ELR (cell line): Measurements from ENCODE around the gene CCDC178.

Experiments used
- DNase-seq: peaks from one replicate; pipeline ENCODE4 v3.0.0-alpha.2; 2015; ENCODE audit warnings: low read depth

Gene CCDC178

DNA sequence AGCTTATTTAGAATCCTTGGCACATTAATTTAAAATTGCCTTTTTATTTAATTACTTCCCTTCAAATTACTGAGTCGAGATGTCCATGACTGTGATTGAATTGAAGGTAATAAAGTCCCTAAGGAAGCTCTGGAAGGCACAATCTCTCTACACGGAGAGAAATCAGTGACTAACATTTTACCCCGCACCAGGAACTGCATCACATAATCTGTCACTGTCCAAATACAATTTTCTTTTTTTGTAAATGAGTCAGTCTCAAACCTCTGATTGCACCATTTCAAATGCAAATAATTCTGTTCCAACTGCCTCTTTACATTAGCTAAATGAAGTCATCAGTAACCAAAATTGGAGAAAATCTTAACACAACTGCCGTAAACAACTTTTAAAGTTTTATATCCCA lies 311.9 kb downstream of the CCDC178 start:
- DNase-seq = no peak

- DNase-seq = no peak
Measured at GRCh38 chr18:33123862-33124518, 316.5 kb downstream of the CCDC178 start.

- no peak for DNase-seq
Measured at GRCh38 chr18:33116376-33116775, 324.1 kb downstream of the CCDC178 start.

DNA sequence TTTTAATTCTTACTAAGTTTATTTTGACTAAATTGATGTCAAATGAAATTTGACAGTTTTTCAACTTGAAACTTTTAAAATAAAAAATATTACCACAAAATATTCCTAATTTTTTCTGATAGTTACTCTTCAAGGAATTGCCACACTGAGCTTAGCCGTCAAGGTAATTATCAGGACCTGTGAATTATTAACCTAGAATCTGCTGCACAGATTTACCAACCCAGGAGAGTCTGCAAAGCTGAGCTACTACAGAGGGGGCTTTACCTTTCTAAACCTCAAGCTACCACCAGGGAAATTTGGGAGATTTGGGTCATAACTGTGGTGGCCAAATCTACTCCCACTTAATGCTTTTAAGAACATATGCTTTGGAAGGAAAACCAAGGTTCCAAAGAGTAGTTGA lies 324.6 kb downstream of the CCDC178 start:
- DNase-seq = no peak

- DNase-seq = no peak
Measured at GRCh38 chr18:33115476-33115875, 325.0 kb downstream of the CCDC178 start.

DNA sequence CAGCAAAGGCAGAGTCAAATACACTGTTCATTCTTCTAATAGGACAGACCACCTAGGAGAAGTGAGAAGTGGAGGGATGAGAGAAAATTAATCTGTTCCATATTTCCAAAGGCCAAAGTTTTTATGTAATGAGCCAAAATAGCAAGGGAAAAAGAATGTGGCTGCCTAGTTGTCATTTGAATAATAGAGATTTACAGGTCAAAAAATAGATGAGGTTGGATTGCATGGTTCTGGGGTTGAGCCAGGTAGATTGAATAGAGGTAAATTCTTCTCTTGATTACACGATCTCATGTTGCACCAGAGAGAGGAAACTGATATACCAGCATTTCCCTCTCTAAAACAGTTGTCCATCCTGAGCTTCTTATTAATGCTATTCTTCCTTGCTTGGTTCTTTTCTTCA lies 325.8 kb downstream of the CCDC178 start:
- DNase-seq = no peak

DNA sequence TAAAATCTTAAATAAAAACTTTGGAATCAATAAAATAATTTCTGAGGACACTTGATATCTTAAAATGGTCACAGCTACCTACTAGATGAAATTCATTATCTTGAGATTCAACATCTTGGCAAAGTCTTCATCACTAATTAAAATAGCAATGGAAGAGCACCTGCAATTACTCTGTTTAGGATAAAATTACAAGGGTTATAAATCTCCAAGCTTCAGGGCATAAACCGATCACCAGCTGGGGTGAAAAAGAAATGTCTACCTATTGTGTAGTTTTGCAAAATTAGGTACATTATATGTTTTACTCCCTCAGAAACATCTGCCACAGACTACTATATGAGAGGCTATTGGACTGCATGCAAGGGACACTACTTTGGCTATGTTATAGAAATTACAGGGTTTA lies 327.1 kb downstream of the CCDC178 start:
- DNase-seq = no peak

GRCh38 chr18:33107511-33107910 lies 333.0 kb downstream of the CCDC178 start:
- DNase-seq = no peak

- no peak for DNase-seq
Measured at GRCh38 chr18:33101316-33101715, 339.2 kb downstream of the CCDC178 start.

DNA sequence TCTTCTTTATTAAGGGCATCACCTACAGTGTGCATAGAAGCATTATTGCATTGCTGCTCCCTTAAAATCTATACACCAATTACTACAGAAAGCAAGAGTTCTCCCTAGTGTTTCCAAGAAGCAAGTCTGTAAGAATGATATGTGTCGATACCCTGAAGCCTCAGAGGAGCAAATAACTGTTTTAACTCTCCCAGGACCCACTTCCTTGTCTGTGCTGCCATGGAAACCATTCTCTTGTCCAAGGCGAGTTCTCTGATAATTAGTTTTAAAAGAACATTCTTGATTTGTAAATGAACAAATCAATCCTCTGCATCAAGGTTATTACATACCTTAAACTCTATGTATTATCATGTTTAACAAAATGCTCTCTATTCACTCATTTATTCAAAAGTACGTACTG lies 340.9 kb downstream of the CCDC178 start:
- DNase-seq = no peak

GRCh38 chr18:33097126-33097525 lies 343.4 kb downstream of the CCDC178 start:
- no peak for DNase-seq

DNA sequence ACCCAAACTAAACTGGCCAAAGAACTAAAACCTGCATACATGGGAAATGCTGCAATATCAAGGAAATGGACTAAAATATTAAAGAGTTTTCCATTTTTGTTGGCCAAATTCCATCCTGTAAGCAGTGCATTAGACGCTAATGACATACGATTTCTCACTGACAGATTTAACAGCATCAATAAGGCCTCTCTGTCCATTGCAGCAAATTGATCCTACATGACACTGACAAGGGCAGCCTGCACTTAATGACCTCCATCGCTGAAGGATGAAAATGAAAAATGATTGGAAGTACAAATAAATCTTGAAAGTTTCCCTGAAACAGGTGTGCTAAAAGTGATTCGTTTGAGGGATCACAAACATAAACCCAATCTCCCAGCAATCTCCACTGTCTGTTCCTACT lies 350.1 kb downstream of the CCDC178 start:
- no peak for DNase-seq

GRCh38 chr18:33076601-33077000 lies 363.9 kb downstream of the CCDC178 start:
- DNase-seq = no peak

GRCh38 chr18:33074125-33074524 lies 366.4 kb downstream of the CCDC178 start:
- no peak for DNase-seq

DNA sequence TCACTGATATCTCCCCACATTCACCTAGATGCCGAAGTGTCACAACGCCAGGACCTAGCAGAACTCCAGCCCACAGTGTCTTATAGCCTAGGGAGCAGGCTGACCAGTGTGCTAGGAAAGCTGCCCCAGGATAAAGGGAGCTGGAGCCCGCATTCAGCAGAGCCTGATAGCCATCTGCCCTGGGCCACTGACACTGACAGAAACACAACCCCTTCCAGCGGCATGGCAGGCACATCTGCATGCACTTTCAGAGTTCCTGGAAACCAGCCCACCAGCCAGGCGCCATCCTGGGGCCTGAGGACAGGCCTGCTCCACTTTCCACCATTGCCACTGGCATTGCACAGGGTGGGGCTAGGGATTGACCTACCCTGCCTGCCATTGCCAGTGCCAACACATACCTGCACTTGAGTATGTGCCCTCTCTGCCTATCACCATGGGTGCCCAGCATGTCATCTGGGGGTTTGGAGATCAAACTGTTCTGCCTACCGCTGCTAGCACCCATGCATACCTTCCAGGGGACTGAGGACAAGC lies 377.6 kb downstream of the CCDC178 start:
- no peak for DNase-seq

GRCh38 chr18:33052886-33053285 lies 387.6 kb downstream of the CCDC178 start:
- DNase-seq = no peak

- no peak for DNase-seq
Measured at GRCh38 chr18:33051407-33051806, 389.1 kb downstream of the CCDC178 start.

GRCh38 chr18:33040213-33040612 lies 400.3 kb downstream of the CCDC178 start:
- no peak for DNase-seq

GRCh38 chr18:33034945-33035344 lies 405.6 kb downstream of the CCDC178 start:
- DNase-seq = no peak

- DNase-seq = no peak
Measured at GRCh38 chr18:33034212-33034611, 406.3 kb downstream of the CCDC178 start.

GRCh38 chr18:33022370-33022769 lies 418.2 kb downstream of the CCDC178 start:
- DNase-seq = no peak

DNA sequence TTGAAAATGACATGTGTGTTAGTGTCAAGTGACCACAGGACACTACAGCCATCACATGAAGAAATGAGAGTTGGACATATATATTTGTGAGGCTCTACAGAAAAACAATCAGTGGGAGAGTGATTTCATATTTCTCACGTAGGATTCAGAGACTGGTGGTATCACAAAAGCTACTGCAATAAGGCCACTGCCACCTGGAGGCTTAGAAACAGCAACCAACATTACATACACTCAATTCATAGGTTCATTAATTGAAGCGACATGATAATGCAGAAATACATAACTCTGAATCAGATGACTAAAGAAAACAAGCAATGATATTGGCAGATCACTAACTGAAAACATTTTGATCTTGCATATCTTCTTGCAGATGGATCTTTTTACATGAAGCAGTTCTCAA lies 419.6 kb downstream of the CCDC178 start:
- no peak for DNase-seq

GRCh38 chr18:33014060-33014796 lies 426.3 kb downstream of the CCDC178 start:
- no peak for DNase-seq

GRCh38 chr18:33010149-33010548 lies 430.4 kb downstream of the CCDC178 start:
- DNase-seq = no peak
